Measurements from ENCODE around the gene CHD3.
A peak's percentile ranks its signal among the peaks of the same experiment; 100 is the strongest.

GRCh38 chr17:7851438-7852261 lies 36.9 kb upstream of the CHD3 start:
- TF ChIP-seq CTCF (IDR thresholded peaks at IDR 0.05; ENCODE audit: low read length) (peak; percentile 91), EZH2 (optimal IDR thresholded peaks at IDR 0.05; ENCODE audit: low read depth, low read length) (no peak)
